CD4-positive, alpha-beta T cell treated with Interleukin-15 for 1 hour (primary cell): Measurements from ENCODE around the gene HEMGN.
"Not testable (repeated sequence)": the region's sequence is repeated elsewhere in the genome, so short reads cannot be mapped to it uniquely, and the experiment has no call there.

Source experiments
- DNase-seq: peaks from one replicate; pipeline ENCODE4 v3.0.0-alpha.2; 2020

Gene HEMGN, protein sequence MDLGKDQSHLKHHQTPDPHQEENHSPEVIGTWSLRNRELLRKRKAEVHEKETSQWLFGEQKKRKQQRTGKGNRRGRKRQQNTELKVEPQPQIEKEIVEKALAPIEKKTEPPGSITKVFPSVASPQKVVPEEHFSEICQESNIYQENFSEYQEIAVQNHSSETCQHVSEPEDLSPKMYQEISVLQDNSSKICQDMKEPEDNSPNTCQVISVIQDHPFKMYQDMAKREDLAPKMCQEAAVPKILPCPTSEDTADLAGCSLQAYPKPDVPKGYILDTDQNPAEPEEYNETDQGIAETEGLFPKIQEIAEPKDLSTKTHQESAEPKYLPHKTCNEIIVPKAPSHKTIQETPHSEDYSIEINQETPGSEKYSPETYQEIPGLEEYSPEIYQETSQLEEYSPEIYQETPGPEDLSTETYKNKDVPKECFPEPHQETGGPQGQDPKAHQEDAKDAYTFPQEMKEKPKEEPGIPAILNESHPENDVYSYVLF

DNA sequence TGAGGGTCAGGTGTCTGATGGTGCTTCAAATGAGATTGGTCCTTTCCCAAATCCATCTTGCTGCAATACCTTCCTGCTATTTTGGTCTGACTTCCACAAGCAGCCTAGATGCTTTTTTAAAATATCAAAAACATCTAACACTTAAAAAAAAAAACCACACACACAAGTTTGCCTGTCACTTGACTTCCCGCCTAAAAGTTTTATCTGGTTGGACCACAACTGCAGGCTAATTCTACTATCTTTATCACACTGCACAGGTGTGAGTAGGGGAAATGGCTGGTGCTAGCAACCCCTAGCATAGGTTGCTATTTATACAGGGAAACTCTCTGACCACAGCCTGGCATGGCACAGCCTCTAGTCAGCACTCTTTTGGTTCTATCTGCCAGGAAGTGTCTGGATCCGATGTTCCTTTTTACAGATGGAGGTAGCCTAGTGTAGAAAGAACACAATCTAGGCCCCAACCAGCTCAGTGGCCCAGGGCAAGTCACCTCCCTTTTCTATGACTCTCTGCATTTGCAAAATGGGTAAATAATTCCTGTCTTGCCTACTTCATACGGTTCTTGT, at the start of gene HEMGN:
HEMGN (minus strand) TSS at position 92 of the 564 bp plus-strand sequence; CDS start at position 56, 36 bp downstream.
- peak; percentile 47 for DNase-seq

DNA sequence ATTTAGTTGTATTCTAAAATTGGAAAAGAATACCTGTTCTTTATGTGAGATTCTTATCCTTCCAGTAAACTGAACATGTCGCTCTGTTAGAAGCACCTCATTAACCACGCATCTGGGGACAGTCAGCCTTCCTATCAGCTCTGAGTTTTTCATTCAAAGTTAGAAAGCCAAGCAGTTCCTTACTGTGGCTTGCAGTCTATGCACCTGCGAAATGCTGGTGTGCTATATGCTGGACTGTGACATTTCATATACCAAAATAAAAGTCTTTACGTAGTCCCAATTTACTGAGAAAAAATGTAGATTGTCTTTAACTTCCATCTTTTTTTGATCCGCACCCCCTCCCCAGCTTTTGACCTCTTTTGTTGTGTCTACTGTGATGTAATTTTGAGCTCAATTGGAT, 49.5 kb upstream of the HEMGN start:
- no peak for DNase-seq

DNA sequence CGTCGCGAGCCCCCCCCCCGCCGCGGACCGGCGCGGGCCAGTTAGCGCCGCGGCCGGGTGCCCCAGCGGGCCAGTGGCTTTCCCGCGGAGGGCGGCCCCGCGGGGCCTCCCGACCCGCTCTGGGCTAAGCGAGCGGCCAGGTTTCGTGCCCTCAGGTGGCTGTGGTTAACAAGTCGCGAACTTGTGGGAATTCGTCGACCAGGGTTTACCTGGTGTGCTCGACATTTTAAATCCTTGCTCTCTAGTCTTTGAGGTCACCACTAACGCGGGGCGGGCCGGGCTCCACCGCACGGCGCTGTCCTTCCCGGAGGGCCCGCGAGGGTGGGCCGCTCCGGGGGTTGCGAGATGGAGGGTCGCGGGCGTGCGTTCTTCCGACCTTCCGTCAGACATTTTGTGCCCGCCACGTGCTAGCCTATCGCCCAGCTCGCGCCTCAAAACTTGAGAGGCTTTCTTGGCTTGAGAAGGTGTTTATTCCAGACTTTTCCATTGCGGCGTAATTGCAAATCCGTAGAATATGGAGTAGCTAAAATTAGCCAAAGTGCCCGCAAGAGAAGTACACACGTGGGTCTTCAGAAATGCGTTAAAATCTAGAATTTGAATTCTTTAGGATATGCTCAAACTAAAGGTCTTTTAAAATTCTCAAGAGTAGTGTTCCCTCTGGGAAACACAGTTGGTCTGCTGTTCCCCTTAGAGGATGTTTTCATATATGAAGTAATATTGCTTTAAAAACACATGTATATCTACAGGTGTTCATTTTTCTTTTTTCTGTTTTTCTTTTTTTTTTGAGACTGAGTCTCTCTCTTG, 47.3 kb upstream of the HEMGN start:
- DNase-seq: peak; percentile 40

DNA sequence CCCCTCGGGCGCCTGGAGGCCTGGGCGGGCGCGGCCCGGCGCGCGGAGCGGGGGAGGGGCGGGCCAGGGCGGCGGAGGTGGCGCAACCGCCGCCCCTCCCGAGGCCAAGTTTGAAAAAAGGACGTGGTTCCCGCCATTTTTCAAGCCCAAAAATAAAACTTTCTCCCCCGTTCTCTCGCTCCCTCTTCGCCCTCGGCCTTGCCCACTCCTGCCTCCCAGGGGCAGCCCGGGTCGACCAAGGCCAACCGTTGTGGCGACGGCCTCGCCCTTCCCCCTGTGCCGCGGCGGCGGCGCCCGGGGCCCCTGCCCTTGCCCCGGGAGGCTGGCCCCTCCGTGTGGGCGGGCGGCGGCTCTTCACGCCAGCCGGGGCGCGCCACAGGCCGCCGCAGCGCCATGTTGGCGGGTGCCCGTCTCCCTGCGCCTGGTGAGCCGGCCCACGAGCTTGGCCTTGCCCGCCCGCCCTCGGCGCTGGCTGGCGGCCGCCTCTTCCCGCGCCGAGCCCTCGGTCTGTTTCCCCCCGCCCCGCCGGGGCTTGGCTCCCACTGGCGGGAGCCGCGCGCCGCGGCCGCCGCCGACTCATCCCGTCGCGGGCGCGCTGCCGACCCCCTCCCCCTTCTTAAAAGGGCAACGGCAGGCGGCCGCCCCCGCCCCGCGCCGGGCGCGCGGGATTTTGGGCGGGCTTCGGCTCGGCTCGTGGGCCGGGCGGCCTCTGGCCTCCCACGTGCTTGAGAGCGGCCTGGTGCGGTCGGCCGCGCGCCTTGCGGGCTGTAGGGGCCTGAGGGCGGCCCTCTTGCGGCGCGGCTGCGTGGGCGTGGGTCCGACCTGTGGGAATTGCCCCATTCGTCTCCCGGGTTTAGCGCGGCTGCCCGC, 46.5 kb upstream of the HEMGN start:
- peak; percentile 80 for DNase-seq

DNA sequence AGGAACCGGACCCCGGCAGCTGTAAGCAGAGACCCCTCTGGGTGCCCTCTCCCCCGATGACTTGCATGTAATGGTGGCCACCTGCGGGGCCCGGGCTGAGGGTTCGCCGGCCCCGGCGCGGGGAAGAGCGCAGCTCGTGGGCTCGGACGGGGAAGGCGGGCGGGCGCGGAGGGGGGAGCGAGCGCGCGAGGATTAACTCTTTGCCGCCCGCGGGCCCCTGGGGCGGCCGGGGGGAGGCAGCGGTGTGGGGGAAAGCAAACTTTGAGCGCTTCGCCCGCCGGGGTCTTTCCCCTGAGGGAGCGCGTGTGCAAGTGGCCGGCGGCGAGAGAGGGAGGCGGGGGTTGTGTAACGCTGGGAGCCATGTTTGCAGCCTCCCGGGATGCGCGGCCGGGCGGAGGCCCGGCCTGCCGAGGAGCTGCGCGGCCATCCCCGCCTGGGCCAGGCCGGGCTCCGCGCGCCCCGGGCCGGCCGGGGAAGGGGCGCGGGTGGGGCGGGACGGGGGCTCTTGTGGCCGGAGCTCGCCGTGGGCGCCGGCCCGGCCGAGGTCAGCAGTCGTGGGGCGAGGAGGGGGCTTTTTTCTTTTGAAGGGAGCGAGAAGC, 45.7 kb upstream of the HEMGN start:
- DNase-seq: peak; percentile 60

DNA sequence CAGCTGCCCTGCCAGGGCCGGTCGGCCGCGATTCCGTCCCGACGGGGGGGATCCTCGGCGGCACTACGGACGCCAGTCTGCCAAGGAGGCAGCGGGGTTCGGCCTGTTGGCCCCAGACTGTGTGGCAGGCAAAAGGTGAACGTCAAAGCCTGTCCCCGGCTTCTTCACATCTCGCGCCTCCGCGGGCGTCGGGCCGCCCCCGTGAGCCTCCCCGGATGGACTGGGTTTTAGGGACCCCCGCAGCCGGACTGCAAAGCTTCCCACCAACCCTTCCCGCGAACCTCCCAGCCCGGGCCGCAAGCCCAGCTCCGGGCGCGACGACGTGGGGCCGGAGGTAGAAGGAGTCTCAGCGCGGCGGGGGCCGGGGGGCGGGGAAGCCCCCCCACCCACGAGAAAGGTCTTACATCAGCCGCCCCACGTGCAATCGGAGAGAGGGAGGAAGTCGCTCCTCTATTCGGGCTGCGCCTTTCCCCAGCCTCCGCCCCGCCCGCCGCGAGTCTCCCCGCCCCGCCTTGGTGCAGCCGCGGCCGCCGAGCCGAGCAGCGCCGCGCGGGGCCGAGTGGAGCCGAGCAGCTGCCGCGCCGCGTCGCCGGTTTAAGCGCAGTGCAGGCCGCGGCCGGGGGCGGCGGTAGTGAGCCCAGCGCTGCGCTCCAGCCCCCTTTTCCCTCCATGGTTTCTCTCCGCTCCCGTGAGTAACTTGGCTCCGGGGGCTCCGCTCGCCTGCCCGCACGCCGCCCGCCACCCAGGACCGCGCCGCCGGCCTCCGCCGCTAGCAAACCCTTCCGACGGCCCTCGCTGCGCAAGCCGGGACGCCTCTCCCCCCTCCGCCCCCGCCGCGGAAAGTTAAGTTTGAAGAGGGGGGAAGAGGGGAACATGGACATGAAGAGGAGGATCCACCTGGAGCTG, 45.0 kb upstream of the HEMGN start, which contains the start of gene ANP32B:
ANP32B (plus strand) TSS at position 659 of the 906 bp plus-strand sequence; CDS start at position 874, 215 bp downstream.
- DNase-seq: peak; percentile 96

DNA sequence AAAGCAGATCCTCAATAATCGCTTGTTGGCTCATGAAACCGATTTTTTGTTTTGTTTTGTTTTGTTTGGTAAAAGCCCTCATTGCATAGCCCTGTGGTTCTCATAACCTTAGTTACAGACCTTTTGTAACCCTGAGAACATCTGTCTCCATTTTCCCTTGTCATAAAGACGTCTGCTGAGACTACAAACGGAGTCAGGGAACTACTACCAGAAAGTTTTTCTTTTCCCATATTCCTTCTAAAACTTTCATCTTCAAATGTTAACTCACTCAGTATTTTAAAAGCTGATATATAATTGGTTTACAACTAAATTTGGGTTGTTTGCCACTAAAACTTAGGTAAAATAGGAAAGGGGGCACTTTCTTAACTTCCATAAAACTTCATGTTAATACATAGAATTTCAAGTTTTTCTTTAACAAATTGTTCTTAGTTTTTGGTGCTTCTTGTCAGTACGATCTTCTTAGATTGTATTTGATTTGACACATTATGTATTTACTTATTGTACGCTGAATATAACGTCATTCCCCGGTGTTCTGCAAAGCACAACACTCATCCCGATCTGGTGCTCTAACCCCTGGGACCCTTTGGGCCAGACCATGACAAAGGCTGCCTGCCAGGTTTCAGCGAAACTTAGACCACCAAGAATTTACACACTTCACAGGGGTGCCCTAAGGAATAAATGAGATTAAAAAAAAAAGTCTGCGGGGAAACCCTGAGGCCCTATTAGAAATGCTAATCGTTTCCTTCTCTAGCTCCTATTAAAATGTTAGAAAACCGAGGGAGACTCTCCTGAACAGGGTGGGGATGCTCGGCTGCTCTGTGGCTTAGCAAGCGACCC, 44.1 kb upstream of the HEMGN start:
- DNase-seq: no peak

DNA sequence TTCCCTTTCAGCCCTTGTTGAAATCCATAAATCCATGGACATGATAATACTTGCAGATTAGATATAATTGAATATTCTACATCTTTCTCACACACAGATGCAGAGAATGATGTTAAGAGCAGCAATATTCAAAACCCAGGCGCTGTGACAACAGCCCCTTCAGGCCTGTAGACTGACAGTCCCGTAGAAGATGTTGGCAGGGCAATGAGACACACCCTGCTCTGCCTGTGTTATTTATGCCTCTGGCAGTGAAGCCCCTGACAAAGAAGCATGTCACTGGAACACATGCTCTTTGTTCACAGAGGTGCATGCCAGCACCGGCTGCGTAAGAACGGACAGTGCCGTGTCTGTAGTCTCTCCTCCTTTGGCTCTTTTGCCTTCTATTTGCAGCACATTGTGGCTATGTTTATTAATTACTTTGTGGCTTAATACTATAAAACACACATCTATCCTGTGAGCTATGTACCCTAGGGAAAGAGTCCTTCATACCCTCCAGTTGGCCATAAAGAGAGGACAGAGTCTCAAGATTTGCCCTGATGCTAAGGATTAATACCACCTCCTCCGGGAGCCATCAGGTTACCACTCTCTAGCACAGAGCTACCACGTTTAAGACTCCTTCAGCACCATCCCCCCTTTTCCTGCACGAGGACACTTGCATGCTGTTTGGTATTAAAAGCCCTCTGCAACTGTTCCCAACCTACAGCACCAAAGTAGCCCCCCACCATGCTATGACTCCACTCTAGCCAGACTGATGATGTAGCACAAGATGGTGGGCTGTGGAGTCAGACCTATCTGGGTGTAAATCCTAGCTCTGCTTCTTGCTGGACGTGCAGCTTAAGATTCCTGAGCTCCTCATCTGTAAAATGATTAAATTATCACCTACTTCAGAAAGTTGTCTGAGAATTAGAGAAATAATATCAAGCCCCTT, 43.2 kb upstream of the HEMGN start:
- no peak for DNase-seq

DNA sequence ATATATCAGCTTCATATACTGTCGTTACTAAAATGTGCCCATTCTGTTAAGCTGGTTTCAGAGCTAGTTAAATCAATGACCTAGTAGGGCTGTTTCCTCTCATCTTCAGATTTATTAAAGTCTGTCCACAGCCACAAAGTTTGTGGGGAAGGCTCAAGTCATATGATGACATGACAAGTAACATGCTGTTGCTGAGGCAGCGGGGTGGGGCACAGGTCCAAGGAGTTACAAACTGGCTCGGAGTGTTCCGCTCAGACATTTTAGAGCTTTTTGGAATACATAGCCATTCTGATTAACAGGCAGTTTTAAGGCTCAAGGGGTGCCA, 42.5 kb upstream of the HEMGN start:
- DNase-seq: no peak

DNA sequence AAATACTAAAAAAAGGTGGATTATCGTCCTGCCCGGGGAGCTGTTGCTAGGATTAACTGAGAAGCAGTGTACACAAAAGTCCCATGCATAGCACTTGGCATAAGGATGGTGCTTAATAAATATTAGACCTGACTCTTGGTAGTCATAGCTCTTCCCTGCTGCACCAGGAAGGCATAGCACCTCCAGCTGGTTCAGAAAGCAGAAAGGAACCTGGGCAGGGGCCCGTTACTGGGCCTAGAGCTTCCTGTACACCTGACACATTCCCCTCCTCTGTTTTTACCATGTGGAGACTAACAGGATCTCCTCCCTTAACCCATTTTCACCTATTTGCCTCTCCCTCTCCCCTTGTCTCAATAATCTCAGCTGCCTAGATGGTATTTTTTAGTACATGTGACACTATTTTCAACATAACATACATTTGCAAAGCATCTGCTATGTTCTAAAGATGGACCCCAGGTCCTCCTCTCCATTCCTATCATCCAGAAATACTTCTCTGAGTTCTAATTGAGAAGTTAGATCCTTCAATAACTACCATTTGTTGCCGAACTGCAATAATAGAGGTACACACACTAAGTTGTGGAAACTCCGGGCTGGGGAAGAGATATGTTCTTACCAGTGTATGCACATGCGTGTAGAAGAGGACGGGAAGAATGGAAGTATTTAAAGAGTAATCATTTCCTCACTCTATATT, 42.0 kb upstream of the HEMGN start:
- no peak for DNase-seq

DNA sequence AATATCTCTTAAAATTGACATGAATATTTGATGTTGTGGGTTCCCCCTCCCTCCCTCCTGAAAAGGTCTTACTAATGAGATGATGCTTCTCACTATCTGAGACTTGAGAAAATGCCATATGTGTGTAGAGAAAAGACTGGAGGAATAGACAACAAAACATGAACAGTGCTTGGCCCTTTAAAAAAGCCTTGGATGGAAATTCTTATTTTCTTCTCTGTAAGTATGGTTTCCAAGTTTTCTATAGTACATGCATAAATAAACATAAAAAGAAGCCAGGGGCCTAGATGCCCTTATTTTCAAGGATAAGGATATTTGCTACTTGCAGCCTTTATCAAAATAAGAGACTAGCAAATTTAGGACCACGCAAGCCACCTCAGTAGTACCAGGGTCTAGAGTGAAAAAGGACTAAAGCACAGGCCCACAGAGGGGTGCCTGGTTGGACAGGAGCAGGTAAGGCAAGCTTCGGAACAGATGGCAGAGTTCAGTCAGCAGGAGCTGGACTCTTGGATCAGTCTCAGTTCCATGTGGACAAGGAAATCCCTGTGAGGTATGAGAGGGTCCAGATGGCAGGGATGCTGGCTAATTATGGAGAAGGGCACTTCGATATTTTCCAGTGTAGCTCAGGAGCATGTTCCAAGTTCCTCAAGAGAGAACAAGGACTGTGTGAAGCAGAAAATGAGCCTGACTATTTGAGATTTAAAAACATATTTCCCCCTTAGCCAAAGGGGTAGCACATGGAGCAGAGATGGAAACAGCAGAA, 40.6 kb upstream of the HEMGN start:
- no peak for DNase-seq

DNA sequence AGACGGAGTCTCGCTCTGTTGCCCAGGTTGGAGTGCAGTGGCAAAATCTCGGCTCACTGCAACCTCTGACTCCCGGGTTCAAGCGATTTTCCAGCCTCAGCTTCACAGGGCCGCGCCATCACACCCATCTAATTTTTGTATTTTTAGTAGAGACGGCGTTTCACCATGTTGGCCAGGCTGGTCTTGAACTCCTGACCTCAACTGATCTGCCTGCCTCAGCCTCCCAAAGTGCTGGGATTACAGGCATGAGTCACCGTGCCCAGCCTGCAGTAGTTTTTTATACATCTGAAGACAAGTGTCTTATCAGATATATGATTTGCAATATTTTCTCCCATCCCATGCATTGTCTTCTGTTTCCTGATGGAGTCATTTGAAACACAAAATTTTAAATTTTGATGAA, 38.7 kb upstream of the HEMGN start:
- DNase-seq: not testable (repeated sequence)

DNA sequence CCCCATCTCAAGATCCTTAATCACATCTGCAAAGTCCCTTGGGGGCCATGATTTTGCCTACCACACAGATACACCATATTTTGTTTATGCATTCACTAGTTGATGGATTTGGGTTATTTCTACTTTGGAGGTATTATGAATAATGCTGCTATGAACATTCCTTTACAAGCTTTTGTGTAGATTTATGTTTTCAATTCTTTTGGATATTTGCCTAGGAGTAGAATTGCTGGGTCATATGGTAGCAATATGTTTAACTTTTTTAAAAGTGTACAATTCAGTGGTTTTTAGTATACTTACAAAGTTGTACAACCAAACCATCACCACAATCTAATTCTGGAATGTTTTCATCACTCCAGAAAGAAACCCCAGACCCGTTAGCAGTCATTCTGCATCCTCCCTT, 37.4 kb upstream of the HEMGN start:
- DNase-seq: no peak

DNA sequence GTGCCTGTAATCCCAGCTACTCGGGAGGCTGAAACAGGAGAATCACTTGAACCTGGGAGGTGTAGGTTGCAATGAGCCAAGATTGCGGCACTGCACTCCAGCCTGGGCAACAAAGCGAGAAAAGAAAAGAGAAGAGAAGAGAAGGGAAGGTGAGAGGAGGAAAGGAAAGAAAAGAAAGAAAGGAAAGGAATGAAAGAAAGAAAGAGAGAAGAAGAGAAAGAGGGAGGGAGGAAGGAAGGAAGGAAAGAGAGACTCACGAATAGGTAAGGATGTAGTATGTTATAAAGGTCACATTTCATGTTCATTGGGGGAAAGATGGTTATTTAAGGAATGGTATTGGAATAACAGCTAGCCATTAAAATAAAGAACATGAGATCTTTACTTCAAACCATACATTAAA, 34.8 kb upstream of the HEMGN start:
- DNase-seq: no peak

DNA sequence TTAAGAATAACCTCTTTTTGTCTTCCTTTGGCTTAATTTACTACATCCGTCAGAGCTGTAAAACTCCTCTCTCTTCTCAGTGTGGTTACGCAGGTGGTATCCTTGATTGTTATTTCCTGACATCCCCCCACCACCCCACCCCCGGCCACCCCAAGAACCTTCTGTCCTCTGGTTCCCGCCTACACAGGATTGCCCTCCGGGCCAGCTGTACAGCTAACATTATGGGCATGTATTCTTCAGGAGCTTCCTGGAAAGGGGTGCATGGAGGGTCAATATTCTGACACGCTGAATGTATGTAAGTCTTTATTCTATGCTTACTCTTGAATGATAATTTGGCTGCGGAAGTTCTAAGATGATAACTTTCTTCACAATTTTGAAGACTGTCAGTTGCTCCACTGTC, 32.2 kb upstream of the HEMGN start:
- no peak for DNase-seq

DNA sequence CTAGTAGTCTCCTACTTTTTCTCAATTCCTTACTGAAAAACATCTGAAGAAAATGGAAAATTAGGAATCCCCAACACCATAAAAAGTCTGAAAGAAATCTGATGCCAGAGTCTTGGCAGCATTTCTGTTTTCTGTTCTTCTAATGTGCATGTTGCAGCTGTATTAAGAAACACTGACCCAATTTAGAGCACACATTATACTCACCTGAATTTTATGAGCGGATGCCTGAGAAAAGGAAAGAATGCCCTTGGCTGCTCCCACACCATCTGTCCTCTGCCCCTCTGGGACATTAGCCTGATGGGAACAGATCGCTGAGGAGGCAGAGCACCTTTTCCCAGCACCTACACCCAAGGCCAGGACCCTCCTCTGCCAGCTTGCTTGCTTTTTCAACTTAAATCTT, 31.0 kb upstream of the HEMGN start:
- no peak for DNase-seq

DNA sequence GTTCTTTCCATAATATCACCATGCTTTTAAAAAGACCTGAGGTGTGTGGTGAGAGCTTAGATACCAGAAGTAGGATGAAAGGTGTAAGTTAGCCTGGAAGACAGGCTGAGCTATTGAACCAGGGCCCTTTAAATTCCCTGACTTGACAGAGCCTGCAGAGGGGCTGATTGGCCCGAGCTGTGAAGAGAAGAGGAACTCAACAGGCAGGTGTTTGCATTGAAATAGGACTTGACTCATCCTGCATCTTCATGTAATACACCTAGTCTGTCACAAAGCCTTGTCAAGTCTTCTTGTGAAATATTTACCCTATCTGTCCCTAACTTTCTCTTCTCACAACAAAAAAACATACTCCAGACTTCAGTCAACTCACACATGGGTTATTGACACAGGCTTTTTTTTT, 28.5 kb upstream of the HEMGN start:
- DNase-seq: no peak

DNA sequence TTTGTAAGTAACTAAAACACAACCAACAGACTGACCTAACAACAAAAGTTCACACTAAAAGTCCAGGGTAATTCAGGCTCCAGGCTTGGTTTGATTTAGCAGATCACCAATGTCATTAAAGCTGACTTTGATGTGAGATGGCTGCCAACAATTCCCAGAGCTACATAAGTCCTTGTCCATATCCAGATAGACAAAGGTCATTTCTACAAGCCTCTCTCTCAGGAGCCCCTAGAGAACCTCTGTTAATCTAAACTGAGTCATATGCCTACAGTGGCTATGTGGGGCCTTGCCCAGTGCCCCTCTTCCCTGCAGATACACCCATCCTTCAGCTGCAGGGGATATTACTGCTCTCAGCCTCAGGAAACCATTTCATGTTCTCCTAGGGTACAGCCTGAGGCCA, 26.9 kb upstream of the HEMGN start:
- no peak for DNase-seq
